Tibial nerve (tissue), 4 donors: ENCODE measurements around the gene DAPK1. TPM values are rescaled to one million over a fixed set of nuclear protein-coding genes. Genes with fewer than 3 reads are reported as not detected.

Source experiments
- DNase-seq, 2 donors: peaks; one replicate each; pipeline ENCODE4 v3.0.0-alpha.2; 2019; ENCODE audit warnings: low spot score in 2 of 2
- H3K27ac ChIP-seq, 4 donors: fragments of 200-600 bp; sonication (generic) in 3 of 4; one replicate each; pipeline ENCODE4 v1.5.1; 2017 to 2019; ENCODE audit warnings: mild to moderate bottlenecking in 1 of 4
- H3K27me3 ChIP-seq, 2 donors: fragments of 200-600 bp; sonication (generic) in 1 of 2; one replicate each; pipeline versions ENCODE4 v1.5.1 to v1.6.0; 2017 to 2019
- H3K36me3 ChIP-seq, 3 donors: fragments of 200-600 bp; sonication (generic); one replicate each; pipeline ENCODE4 v1.5.1; 2018 to 2019
- H3K4me1 ChIP-seq, 4 donors: fragments of 200-600 bp; sonication (generic) in 3 of 4; one replicate each; pipeline ENCODE4 v1.5.1; 2017 to 2019
- H3K4me3 ChIP-seq, 4 donors: fragments of 200-600 bp; sonication (generic) in 3 of 4; one replicate each; pipeline ENCODE4 v1.5.1; 2017 to 2019; ENCODE audit warnings: mild to moderate bottlenecking in 1 of 4, moderate library complexity in 1 of 4
- H3K9me3 ChIP-seq, 4 donors: fragments of 200-600 bp; sonication (generic) in 3 of 4; one replicate each; pipeline ENCODE4 v1.5.1; 2017 to 2019
- EP300 ChIP-seq, 2 donors: sonication (generic); formaldehyde crosslinking; IDR thresholded peaks; one replicate each; pipeline ENCODE4 v1.6.1; 2017; ENCODE audit warnings: antibody characterized with exemption in 2 of 2, mild to moderate bottlenecking in 1 of 2
- POLR2A ChIP-seq, 2 donors: fragments of 450-650 bp; IDR thresholded peaks; one replicate each; pipeline ENCODE4 v1.6.1; 2017; ENCODE audit warnings: antibody characterized with exemption in 2 of 2, mild to moderate bottlenecking in 2 of 2, moderate library complexity in 2 of 2
- WGBS, 2 donors: methylation state at CpG; one replicate each; pipeline ENCODE4 v1.1.5; 2018; 5-methylcytosine and 5-hydroxymethylcytosine counted together
- total RNA-seq, 4 donors: library from RNA; depleted of rRNA; stranded (reverse); fragments of >200 nt; gene quantifications; one replicate each; pipeline ENCODE4 v1.1.0, GENCODE V29; 2016
- TF ChIP-seq, protein P1 (sequence below), 5 experiments: fragments of 200-600 bp in 3 of 5; fragments of 450-650 bp in 2 of 5; sonication (generic) in 3 of 5; IDR thresholded peaks; one replicate each; pipeline ENCODE4 v1.5.1; 2016 to 2019; ENCODE audit warnings: antibody characterized with exemption in 5 of 5, mild to moderate bottlenecking in 3 of 5, moderate library complexity in 2 of 5

Gene DAPK1
- total RNA-seq, 4 donors from 2014 or later, result 58.8 to 97.3 (median 64.2) TPM

DNA sequence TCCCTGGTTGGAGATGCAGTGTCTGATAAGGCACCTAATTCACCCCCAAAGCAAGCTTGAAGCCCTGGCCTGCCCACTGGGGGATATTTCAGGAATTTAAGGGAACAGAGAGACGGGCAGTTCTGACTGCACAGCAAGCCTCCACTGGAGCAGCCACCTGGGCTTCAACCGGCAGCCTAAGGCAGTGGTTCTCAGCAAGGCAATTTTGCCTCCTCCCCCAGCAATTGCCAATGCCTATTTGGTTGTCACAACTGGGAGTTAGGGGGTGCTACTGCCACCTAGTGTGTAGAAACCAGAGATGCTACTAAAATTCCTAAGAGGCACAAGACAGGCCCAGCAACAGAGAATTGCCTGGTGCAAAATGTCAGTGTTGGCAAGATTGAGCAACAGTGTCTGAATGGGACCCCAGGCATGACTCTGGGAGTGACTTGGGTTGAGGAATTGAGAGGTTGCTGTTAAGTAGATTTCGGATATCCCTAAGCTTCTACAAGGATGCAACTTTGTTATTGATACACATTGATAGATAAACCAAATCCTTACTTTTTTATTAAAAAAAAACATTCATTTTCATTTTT is 169.6 kb downstream of the DAPK1 start:
- no peak for DNase-seq
- Histone ChIP-seq H3K36me3 (peaks cover 0 to 39% (median 0%) of the 10 kb centered on the region in 3 donors), H3K9me3 (peaks cover 0 to 7% (median 0%) of the 10 kb centered on the region in 4 donors), H3K27ac (no peak overlapping the region), H3K4me3 (no peak overlapping the region), H3K27me3 (no peaks in the 10 kb centered on the region), H3K4me1 (peaks cover 0 to 4% (median 0%) of the 10 kb centered on the region in 4 donors)
- 90 to 95% methylated on average over 3 of the region's 3 CpGs for WGBS, 2 donors
- TF ChIP-seq, protein P1, sequence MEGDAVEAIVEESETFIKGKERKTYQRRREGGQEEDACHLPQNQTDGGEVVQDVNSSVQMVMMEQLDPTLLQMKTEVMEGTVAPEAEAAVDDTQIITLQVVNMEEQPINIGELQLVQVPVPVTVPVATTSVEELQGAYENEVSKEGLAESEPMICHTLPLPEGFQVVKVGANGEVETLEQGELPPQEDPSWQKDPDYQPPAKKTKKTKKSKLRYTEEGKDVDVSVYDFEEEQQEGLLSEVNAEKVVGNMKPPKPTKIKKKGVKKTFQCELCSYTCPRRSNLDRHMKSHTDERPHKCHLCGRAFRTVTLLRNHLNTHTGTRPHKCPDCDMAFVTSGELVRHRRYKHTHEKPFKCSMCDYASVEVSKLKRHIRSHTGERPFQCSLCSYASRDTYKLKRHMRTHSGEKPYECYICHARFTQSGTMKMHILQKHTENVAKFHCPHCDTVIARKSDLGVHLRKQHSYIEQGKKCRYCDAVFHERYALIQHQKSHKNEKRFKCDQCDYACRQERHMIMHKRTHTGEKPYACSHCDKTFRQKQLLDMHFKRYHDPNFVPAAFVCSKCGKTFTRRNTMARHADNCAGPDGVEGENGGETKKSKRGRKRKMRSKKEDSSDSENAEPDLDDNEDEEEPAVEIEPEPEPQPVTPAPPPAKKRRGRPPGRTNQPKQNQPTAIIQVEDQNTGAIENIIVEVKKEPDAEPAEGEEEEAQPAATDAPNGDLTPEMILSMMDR (IDR thresholded peaks at IDR 0.05), result peak in 1 of 5 experiments; percentile 6
- no peak for TF ChIP-seq POLR2A (IDR thresholded peaks at IDR 0.05)

DNA sequence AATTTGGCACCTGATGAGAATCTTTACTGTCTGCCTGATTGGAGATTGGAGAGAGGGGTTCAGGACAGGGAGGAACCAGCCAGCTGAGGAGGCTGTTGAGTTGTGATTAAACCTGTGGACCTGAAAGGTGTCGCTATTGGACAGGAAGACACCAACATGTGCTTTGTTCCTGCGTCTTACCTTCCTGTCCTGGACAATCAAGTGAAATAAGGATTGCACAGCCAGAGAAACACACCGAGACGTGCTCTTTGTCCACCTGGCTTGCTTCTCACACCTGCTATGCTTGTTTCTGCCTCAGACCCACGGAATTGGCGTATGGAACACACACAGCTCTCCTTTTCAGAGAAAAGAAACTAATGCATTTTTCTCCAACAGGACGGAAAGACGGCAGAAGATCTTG is 170.6 kb downstream of the DAPK1 start:
- no peak for DNase-seq
- Histone ChIP-seq H3K4me1 (peaks cover 0 to 2% (median 0%) of the 10 kb centered on the region in 4 donors), H3K4me3 (no peak overlapping the region), H3K9me3 (peaks cover 0 to 7% (median 0%) of the 10 kb centered on the region in 4 donors), H3K27ac (no peak overlapping the region), H3K36me3 (peaks cover 0 to 39% (median 0%) of the 10 kb centered on the region in 3 donors), H3K27me3 (no peaks in the 10 kb centered on the region)
- TF ChIP-seq, protein P1 (IDR thresholded peaks at IDR 0.05), result no peak
- TF ChIP-seq EP300 (IDR thresholded peaks at IDR 0.05) (no peak), POLR2A (IDR thresholded peaks at IDR 0.05) (no peak)
- WGBS, 2 donors, result 94 to 96% methylated on average over 8 of the region's 8 CpGs

DNA sequence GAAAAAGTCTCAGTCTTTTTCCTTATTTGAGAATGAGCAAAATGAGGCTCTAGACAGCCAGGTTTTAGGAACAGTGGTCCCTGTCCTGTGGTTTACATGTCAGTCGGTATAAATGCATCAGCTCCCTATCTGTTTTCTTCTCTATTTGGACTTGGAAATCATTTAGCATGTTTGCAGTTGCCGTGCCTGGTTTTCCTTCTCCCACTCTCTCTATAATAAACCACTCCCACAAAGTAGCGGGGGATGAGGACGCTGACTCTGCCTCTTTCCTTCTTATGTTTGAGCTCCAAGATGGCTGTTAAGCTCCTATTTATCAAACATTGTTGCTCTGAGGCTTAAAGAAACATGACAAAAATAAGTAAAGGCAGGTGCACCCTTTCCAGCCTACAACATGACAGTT is 171.1 kb downstream of the DAPK1 start:
- peaks cover 0 to 39% (median 0%) of the 10 kb centered on the region in 3 donors for H3K36me3 ChIP-seq
- no peak overlapping the region for H3K4me3 ChIP-seq
- H3K27me3 ChIP-seq, result no peaks in the 10 kb centered on the region
- 62 to 66% methylated on average over 4 of the region's 4 CpGs for WGBS, 2 donors
- no peaks in the 10 kb centered on the region for H3K4me1 ChIP-seq
- peaks cover 0 to 7% (median 0%) of the 10 kb centered on the region in 4 donors for H3K9me3 ChIP-seq
- no peak for DNase-seq
- TF ChIP-seq, protein P1 (IDR thresholded peaks at IDR 0.05), result no peak
- TF ChIP-seq EP300 (IDR thresholded peaks at IDR 0.05) (no peak), POLR2A (IDR thresholded peaks at IDR 0.05) (no peak)
- H3K27ac ChIP-seq, result no peak overlapping the region

DNA sequence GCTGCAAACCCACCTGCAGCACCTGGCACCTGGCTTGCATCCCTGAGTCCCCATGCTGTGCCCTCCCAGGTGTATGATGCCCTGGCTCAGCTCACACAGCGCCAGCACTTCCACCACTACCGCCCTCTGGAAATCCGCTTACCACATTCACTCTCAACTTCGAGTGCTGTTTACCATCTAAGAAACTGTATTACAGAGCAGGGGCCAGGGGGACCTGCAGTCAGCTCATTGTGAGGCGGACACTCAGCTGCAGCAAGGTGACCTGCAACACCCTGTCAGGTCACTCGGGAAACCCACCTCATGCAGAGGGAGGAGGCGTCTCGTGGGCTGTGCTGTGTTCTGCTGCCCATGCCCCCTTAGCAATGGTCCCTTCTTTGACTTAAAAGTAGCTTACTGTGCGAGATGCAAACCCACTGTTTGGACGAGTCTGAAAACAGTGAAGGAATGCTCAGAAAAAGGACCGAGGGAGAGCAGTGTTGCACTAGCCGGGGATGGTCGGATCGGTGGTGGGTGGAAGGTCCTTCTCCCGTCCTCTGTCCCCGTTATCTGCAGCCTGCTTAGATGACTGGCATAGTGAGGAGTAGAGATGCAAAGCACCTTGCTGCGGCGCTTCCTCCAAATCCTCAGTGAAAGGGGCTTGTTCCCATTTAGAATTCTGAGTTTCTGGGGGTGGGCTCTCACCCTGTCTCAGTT is 173.1 kb downstream of the DAPK1 start:
- H3K4me3 ChIP-seq, result no peak overlapping the region
- H3K27me3 ChIP-seq, result no peaks in the 10 kb centered on the region
- 88 to 90% methylated on average over 18 of the region's 18 CpGs for WGBS, 2 donors
- H3K4me1 ChIP-seq, result no peaks in the 10 kb centered on the region
- peaks cover 0 to 7% (median 0%) of the 10 kb centered on the region in 4 donors for H3K9me3 ChIP-seq
- TF ChIP-seq, protein P1 (IDR thresholded peaks at IDR 0.05), result no peak
- TF ChIP-seq EP300 (IDR thresholded peaks at IDR 0.05) (no peak), POLR2A (IDR thresholded peaks at IDR 0.05) (no peak)
- H3K27ac ChIP-seq, result no peak overlapping the region
- DNase-seq, result no peak
- H3K36me3 ChIP-seq, result peaks cover 0 to 25% (median 0%) of the 10 kb centered on the region in 3 donors

DNA sequence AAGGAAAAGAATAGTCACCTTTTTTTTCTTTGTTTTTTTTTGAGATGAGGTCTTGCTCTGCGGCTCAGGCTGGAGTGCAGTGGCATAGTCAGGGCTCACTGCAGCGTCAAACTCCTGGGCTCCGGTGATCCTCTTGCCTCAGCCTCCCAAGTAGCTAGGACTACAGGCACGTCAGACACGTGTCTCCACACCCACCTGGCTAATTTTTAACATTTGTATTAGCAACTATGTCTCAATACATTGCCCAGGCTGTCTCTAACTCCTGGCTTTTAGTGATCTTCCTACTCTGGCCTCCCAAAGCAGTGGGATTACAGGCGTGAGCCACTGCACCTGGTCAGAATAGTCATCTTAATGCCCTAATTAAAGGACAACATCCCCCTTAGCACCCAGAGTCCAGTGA is 173.8 kb downstream of the DAPK1 start:
- Histone ChIP-seq H3K4me1 (no peaks in the 10 kb centered on the region), H3K36me3 (peaks cover 0 to 19% (median 0%) of the 10 kb centered on the region in 3 donors), H3K9me3 (peaks cover 0 to 7% (median 0%) of the 10 kb centered on the region in 4 donors), H3K27ac (no peak overlapping the region), H3K4me3 (no peak overlapping the region), H3K27me3 (no peaks in the 10 kb centered on the region)
- WGBS, 2 donors, result 88 to 90% methylated on average over 6 of the region's 6 CpGs
- no peak for DNase-seq
- TF ChIP-seq EP300 (IDR thresholded peaks at IDR 0.05) (no peak), POLR2A (IDR thresholded peaks at IDR 0.05) (no peak)
- TF ChIP-seq, protein P1 (IDR thresholded peaks at IDR 0.05), result no peak
